LNCaP clone FGC (cell line): ENCODE results near the gene ATRNL1.

ENCODE experiments used
- DNase-seq: peaks from one replicate; pipeline ENCODE4 v3.0.0-alpha.2; 2011; ENCODE audit warnings: low read depth
- H3K4me3 ChIP-seq: 2 replicates; pipeline ENCODE4 v1.5.1; 2011; ENCODE audit warnings: mild to moderate bottlenecking, low read depth, low read length, control low read depth
- TF ChIP-seq, protein P1 (sequence below): IDR thresholded peaks from 2 replicates; pipeline ENCODE4 v1.5.1; 2012; ENCODE audit warnings: mild to moderate bottlenecking; ENCODE audit not compliant: control insufficient read depth, insufficient read depth; ENCODE audit errors: extremely low read depth

The ATRNL1 gene

DNA sequence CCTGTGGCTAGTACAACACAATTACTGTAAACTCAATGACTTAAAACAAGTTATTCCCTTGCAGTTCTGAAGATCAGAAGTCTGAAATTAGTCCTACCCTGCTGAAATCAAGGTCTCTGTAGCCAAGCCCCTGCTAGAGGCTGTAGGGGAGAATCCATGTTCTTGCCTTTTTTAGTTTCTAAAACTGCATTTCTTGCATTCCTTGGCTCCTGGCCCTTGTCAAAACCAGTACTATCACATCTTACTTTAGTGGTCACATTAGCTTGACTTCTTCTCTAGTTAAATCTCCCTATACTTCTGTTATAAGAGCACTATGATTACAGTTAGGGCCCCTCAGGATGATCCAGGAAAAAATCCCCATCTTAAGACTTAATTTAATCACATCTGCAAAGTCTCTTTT lies 612.9 kb downstream of the ATRNL1 start:
- no peak overlapping the region for H3K4me3 ChIP-seq
- DNase-seq = no peak
- TF ChIP-seq, protein P1, sequence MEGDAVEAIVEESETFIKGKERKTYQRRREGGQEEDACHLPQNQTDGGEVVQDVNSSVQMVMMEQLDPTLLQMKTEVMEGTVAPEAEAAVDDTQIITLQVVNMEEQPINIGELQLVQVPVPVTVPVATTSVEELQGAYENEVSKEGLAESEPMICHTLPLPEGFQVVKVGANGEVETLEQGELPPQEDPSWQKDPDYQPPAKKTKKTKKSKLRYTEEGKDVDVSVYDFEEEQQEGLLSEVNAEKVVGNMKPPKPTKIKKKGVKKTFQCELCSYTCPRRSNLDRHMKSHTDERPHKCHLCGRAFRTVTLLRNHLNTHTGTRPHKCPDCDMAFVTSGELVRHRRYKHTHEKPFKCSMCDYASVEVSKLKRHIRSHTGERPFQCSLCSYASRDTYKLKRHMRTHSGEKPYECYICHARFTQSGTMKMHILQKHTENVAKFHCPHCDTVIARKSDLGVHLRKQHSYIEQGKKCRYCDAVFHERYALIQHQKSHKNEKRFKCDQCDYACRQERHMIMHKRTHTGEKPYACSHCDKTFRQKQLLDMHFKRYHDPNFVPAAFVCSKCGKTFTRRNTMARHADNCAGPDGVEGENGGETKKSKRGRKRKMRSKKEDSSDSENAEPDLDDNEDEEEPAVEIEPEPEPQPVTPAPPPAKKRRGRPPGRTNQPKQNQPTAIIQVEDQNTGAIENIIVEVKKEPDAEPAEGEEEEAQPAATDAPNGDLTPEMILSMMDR = no peak

DNA sequence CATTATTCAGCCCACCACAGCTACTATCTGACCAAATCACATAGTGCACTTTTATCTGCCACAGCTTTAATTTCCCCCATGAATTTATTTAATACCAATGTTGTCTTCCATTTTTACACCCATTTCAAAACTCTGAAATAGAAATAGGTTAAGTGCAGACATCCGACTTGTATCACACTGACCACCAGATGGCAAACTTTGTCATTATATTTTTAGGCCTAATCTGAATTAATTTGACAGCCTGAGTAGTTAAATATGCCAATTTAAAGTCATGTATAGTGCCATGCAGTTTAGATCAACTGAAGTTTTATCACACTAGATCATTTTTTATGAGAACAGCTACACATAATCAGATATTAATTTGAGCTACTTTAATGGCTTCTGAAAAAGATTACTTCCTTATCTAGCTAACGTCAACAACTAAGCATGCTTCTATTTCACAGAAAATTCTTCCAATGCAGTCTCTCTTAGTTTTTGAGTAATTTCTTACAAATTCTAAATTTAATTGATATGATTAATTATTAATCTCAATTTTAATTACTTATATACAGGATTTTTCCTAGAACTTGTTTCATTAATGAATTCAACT lies 613.4 kb downstream of the ATRNL1 start:
- peak; percentile 15 for DNase-seq
- TF ChIP-seq, protein P1 = peak; percentile 60
- no peak overlapping the region for H3K4me3 ChIP-seq

DNA sequence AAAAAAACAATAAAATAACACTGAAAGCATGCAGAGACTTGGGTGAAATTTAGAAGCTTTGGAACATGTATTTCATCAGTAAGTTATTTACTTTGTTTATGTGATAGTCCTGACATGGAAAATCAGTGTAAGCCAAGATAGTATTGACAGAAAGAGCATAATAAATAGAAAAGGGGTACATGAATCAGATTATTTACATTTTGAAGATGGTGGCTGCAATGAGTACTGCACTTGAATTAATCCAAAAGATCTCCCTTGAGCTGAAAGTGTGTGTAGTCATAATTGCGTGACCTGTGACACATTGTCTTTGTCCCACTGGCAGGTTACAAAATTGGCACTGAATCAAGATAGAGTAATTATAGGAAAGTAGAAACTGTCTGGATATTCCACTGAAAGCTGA lies 617.0 kb downstream of the ATRNL1 start:
- no peak for DNase-seq
- no peak overlapping the region for H3K4me3 ChIP-seq
- TF ChIP-seq, protein P1 = no peak

DNA sequence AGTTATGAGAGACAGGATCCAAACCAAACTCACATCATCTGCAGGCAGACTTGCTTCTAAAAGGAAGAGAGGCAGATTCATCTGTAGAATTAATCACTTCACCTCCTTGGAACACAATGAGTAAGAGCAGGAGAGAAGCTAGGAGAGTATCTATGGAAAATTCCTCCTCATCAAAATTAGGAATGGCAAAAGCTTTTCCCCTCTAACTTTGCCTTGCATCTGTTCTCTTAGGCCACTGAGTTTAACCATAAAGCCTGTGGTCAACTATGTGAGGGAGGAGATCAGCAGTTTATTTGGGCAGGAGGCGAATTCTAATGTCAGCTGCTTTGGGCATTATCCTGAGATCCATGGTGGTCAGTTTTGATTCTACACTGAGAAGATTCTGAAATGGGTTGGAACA lies 618.1 kb downstream of the ATRNL1 start:
- DNase-seq = no peak
- no peak overlapping the region for H3K4me3 ChIP-seq
- TF ChIP-seq, protein P1 = no peak

DNA sequence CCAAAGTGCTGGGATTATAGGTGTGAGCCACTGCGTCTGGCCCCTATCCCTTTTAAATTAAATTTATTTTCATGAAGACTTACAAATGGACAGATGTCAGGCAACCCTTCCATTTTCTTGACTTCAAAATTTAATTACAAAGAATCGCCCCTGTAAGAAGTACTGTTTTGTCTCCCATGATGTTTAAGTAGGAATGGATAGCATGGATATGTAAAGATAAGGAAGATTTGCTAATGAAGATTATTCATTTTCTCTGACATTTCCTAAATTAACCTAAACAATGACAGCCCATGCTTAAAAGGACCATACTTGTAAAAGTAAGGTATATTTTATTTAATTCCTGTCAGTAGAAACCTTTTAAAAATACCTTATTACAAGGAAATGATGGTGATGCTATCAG lies 627.0 kb downstream of the ATRNL1 start:
- H3K4me3 ChIP-seq = no peak overlapping the region
- TF ChIP-seq, protein P1 = no peak
- DNase-seq = no peak

DNA sequence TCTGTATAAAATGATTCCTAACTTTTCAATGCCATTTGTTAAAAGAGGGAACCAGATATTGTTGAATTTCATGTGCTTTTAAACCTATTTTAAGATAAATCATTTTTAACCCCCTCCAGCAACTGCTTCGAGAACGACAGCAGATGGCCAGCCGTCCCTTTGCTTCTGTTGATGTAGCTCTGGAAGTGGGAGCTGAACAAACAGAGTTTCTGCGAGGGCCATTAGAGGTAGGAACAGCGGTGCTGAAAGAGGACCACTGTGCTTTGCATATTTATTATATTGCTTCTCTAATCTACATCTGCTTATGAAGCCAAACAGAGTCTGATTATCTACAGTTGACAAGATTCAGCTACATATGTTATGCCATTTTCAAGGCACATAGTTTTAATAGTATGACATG lies 634.0 kb downstream of the ATRNL1 start:
- H3K4me3 ChIP-seq = no peak overlapping the region
- TF ChIP-seq, protein P1 = no peak
- DNase-seq = no peak

DNA sequence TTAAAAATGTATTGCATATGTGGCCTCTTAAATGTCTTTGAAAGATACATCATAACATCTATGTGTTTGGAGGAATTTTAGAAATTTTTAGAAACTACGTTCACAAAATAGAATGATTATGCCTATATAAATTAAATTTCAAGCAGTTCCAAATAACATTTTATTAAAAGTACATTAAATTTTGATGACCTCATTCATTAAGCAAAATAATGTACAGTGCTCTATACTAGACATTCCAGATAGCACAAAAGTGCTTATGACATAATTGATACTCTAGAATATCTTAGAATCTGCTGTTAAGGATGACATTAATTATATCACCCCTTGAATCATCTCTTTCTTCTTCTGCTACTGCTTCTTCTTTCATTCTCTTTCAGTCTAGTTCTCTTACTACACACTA lies 650.9 kb downstream of the ATRNL1 start:
- H3K4me3 ChIP-seq = no peak overlapping the region
- TF ChIP-seq, protein P1 = no peak
- no peak for DNase-seq
